Calu3 (cell line): ENCODE results near the gene JADE2. TPM values are rescaled to one million over a fixed set of nuclear protein-coding genes. Genes with fewer than 3 reads are reported as not detected.

Experiments used
- BruUV-seq: library from RNA; stranded (reverse); fragments of 400-500 nt; replicated peaks from 2 replicates; lab custom pipeline; 2021; lab: Mats Ljungman, UMichigan
- CTCF ChIA-PET: fragments of 300-600 bp; sonication (Branson Sonifier 250); formaldehyde crosslinking; loops from one replicate; lab custom pipeline; 2022; ENCODE audit warnings: antibody characterized with exemption; lab: Charles Lee
- DNase-seq: peaks from one replicate; pipeline ENCODE4 v3.0.0; 2022
- H3K27ac Mint-ChIP-seq: one replicate; pipeline ENCODE4 v1.8.0; 2022; ENCODE audit warnings: mixed read lengths; ENCODE audit not compliant: unreplicated experiment
- H3K27me3 Mint-ChIP-seq: one replicate; pipeline ENCODE4 v1.8.0; 2022; ENCODE audit warnings: mixed read lengths; ENCODE audit not compliant: unreplicated experiment
- H3K36me3 Mint-ChIP-seq: one replicate; pipeline ENCODE4 v1.8.0; 2022; ENCODE audit warnings: mild to moderate bottlenecking, moderate library complexity, mixed read lengths; ENCODE audit not compliant: insufficient read depth, unreplicated experiment
- H3K4me1 Mint-ChIP-seq: one replicate; pipeline ENCODE4 v1.8.0; 2022; ENCODE audit warnings: mild to moderate bottlenecking, low read depth, mixed read lengths; ENCODE audit not compliant: unreplicated experiment
- H3K4me3 Mint-ChIP-seq: one replicate; pipeline ENCODE4 v1.8.0; 2022; ENCODE audit warnings: mild to moderate bottlenecking, low read depth, moderate library complexity, mixed read lengths; ENCODE audit not compliant: unreplicated experiment
- H3K9me3 Mint-ChIP-seq: one replicate; pipeline ENCODE4 v1.8.0; 2022; ENCODE audit warnings: low read depth, mixed read lengths; ENCODE audit not compliant: unreplicated experiment
- intact Hi-C: fragments of 100-400 bp; cut with micrococcal nuclease; formaldehyde crosslinking; loops from one replicate; pipeline ENCODE4 v1.10.0; 2022; ENCODE audit not compliant: unreplicated experiment
- total RNA-seq: library from RNA; stranded (reverse); gene quantifications from 2 replicates; pipeline ENCODE4 v1.2.3, GENCODE V29; 2022
- TF ChIP-seq, protein P1 (sequence below): fragments of 200-600 bp; IDR thresholded peaks from one replicate; pipeline ENCODE4 v1.8.0; 2022; ENCODE audit warnings: antibody characterized with exemption; ENCODE audit not compliant: unreplicated experiment

JADE2 gene
- total RNA-seq, 1 experiment from 2014 or later: 93.4 TPM

DNA sequence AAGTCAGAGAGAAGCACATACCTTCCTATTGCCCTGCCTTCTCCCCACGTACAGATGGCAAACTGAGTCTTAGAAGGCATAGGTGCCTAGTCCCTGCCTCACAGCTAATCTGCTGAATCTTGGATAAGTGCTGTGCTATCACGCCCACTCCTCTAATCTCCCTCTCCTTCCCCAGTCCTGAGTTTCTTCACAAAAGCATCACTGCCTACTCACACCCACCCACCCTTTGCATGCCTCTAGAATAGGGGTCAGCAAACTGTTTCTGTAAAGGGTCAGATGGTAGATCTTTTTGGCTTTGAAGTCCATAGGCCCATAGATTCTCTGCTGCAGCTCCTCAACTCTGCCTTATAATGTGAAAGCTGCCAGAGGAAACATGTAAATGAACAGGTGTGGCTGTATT, 23.2 kb upstream of the JADE2 start:
- TF ChIP-seq, protein P1, sequence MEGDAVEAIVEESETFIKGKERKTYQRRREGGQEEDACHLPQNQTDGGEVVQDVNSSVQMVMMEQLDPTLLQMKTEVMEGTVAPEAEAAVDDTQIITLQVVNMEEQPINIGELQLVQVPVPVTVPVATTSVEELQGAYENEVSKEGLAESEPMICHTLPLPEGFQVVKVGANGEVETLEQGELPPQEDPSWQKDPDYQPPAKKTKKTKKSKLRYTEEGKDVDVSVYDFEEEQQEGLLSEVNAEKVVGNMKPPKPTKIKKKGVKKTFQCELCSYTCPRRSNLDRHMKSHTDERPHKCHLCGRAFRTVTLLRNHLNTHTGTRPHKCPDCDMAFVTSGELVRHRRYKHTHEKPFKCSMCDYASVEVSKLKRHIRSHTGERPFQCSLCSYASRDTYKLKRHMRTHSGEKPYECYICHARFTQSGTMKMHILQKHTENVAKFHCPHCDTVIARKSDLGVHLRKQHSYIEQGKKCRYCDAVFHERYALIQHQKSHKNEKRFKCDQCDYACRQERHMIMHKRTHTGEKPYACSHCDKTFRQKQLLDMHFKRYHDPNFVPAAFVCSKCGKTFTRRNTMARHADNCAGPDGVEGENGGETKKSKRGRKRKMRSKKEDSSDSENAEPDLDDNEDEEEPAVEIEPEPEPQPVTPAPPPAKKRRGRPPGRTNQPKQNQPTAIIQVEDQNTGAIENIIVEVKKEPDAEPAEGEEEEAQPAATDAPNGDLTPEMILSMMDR: no peak
- no TSS peak for BruUV-seq
- DNase-seq: no peak
- no peaks in the 10 kb centered on the region for H3K9me3 Mint-ChIP-seq
- H3K4me1 Mint-ChIP-seq: peaks cover 47% of the 10 kb centered on the region
- H3K4me3 Mint-ChIP-seq: no peak overlapping the region
- peaks cover 33% of the 10 kb centered on the region for H3K36me3 Mint-ChIP-seq
- CTCF ChIA-PET: interaction anchor here (0.5 to 1.6 kb wide), 5 partner anchors 10 to 443 kb away, joined by 3 to 9 read pairs (median 4); partner anchors contain the start of gene CDKN2AIPNL
- H3K27ac Mint-ChIP-seq: peak overlapping the region; percentile 94
- intact Hi-C loops: no loop called here
- H3K27me3 Mint-ChIP-seq: no peaks in the 10 kb centered on the region

DNA sequence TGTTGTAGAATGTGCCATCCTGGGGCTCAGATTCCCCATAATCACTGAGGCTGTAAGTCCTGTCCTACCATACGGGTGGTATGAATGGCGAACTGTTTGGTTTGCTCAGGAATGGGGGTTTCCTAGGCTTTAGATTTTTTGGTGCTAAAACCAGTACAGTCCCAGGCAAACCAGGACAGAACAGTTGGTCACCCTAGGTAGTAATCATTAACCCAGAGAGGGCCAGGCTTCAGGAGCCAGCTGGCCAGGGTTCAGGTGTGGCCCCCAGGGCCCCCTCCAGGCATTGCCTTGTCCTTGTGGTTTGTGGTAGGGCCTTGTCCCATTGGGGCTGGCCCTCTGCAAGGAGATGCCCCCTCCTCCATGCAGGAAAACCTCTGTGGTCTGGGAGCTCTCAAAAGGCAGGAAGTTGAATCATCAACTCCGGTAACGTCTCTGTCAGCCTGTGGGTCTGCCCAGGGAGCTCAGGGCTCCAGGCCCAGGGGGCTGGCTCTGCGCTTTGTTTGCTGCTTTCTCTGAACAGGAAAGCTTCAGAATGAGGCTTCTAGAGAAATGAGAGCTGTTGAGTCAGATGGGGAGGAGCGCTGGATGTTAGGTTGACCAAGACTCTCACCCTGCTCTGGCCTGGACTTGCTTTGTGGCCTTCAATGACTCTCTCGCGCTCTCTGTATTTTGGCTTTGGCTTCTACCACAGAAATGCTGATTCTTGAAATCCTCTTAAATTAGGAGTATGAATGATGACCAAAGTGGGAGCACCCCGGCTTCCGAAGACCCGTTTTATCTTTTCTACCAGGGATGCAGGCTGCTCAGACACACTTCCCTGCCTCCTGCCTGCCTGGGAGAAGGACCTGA, 22.2 kb upstream of the JADE2 start:
- Mint-ChIP-seq H3K9me3 (no peaks in the 10 kb centered on the region), H3K4me1 (peaks cover 46% of the 10 kb centered on the region), H3K36me3 (peaks cover 41% of the 10 kb centered on the region), H3K27ac (peak overlapping the region; percentile 94), H3K4me3 (peak overlapping the region; percentile 19), H3K27me3 (no peaks in the 10 kb centered on the region)
- intact Hi-C loops: no loop called here
- BruUV-seq: no TSS peak
- CTCF ChIA-PET: interaction anchor here (0.5 to 1.6 kb wide), 13 partner anchors 9 to 444 kb away, joined by 3 to 10 read pairs (median 4); partner anchors contain the start of gene CDKN2AIPNL
- TF ChIP-seq, protein P1: no peak
- peak; percentile 95 for DNase-seq

DNA sequence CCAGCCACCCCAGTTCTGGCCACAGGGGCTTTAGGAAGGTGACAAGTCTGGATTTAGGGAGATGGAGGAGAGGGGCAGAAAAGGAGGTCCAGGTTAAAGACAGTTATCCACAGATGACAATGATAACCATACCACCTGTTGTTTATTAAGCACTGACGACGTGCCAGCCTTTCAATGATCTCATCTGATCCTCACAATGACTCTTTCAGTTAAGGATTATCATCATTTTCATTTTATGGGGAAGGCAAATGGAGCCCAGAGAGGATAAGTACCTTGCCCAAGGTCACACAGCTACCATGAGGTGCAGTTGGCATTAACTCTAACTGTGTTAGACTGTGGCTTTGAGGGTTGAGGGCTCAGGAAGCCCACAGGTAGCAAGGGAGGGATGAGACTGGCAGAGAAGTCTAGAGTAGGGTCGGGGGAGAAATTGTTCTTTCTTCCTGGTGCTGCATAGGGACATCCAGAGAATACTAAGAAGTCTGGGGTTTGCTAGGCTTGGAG, 21.5 kb upstream of the JADE2 start:
- Mint-ChIP-seq H3K27me3 (no peaks in the 10 kb centered on the region), H3K36me3 (peaks cover 47% of the 10 kb centered on the region), H3K27ac (peak overlapping the region; percentile 94), H3K4me1 (peaks cover 52% of the 10 kb centered on the region), H3K9me3 (no peaks in the 10 kb centered on the region), H3K4me3 (peak overlapping the region; percentile 19)
- TF ChIP-seq, protein P1: no peak
- CTCF ChIA-PET: interaction anchor here (1.0 to 1.6 kb wide), 9 partner anchors 8 to 92 kb away, joined by 3 to 10 read pairs (median 4); partner anchors contain the start of gene CDKN2AIPNL
- DNase-seq: no peak
- no TSS peak for BruUV-seq
- intact Hi-C loops: no loop called here

DNA sequence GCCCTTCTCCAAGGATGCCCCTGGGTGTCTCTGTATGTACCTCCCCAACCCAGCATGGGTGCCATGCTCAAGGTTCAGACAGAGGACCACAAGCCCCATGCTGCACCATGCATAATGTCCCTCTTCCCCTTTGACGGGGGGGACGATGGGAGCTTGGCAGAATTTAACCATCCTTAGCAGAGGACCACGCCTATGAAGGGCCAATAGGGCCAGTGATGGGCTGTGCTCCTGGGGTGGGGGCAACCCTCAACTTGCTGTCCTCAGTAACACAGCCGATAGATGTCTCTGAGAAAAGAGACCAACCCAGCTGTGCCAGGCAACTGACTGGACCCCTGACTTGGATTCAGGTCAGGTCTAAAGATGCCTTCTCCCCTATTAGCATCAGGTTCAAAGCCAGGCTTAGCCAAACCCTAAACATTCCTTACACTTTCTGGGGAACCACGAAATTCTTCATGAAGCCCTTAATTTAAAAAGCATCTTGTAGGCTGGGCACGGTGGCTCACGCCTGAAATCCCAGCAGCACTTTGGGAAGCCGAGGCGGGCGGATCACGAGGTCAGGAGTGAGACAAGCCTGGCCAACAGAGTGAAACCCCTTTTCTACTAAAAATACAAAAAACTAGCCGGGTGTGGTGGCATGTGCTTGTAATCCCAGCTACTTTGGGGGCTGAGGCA, 20.7 kb upstream of the JADE2 start:
- no peaks in the 10 kb centered on the region for H3K27me3 Mint-ChIP-seq
- TF ChIP-seq, protein P1: no peak
- DNase-seq: no peak
- H3K9me3 Mint-ChIP-seq: no peaks in the 10 kb centered on the region
- H3K27ac Mint-ChIP-seq: no peak overlapping the region
- no peak overlapping the region for H3K4me3 Mint-ChIP-seq
- CTCF ChIA-PET: interaction anchor here (1.6 kb wide), 1 partner anchor 68 kb away, joined by 10 read pairs; no protein-coding TSS in a partner anchor
- H3K4me1 Mint-ChIP-seq: peaks cover 59% of the 10 kb centered on the region
- no TSS peak for BruUV-seq
- intact Hi-C loops: no loop called here
- peaks cover 53% of the 10 kb centered on the region for H3K36me3 Mint-ChIP-seq
